ENCODE data around the gene GSTA3. TPM values are rescaled to one million over a fixed set of nuclear protein-coding genes. Genes with fewer than 3 reads are reported as not detected.
A peak's percentile ranks its signal among the peaks of the same experiment; 100 is the strongest.
"Not testable (repeated sequence)": the region's sequence is repeated elsewhere in the genome, so short reads cannot be mapped to it uniquely, and the experiment has no call there.

Gene GSTA3
- polyA plus RNA-seq, 1 experiment = not detected

GRCh38 chr6:52921743-52922142 is 12.2 kb upstream of the GSTA3 start:
- CTCF ChIA-PET = no interaction called here
- no peaks in the 10 kb centered on the region for H3K27me3 ChIP-seq (ENCODE audit: control insufficient read depth, insufficient read depth, low read length)
- POLR2A ChIA-PET = no interaction called here
- TF ChIP-seq, protein P1, sequence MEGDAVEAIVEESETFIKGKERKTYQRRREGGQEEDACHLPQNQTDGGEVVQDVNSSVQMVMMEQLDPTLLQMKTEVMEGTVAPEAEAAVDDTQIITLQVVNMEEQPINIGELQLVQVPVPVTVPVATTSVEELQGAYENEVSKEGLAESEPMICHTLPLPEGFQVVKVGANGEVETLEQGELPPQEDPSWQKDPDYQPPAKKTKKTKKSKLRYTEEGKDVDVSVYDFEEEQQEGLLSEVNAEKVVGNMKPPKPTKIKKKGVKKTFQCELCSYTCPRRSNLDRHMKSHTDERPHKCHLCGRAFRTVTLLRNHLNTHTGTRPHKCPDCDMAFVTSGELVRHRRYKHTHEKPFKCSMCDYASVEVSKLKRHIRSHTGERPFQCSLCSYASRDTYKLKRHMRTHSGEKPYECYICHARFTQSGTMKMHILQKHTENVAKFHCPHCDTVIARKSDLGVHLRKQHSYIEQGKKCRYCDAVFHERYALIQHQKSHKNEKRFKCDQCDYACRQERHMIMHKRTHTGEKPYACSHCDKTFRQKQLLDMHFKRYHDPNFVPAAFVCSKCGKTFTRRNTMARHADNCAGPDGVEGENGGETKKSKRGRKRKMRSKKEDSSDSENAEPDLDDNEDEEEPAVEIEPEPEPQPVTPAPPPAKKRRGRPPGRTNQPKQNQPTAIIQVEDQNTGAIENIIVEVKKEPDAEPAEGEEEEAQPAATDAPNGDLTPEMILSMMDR (IDR thresholded peaks at IDR 0.05; ENCODE audit: low read depth, low read length) = no peak
- no peak overlapping the region for H3K4me3 ChIP-seq (ENCODE audit: low read depth, low read length)
- DNase-seq (ENCODE audit: low read depth, low spot score) = no peak
- no peaks in the 10 kb centered on the region for H3K9me3 ChIP-seq (ENCODE audit: control insufficient read depth, insufficient read depth, low read length)
- no peak overlapping the region for H3K27ac ChIP-seq (ENCODE audit: low read depth, low read length)

- H3K9me3 ChIP-seq (ENCODE audit: control insufficient read depth, insufficient read depth, low read length); H3K4me3 ChIP-seq (ENCODE audit: low read depth, low read length); H3K27me3 ChIP-seq (ENCODE audit: control insufficient read depth, insufficient read depth, low read length); H3K27ac ChIP-seq (ENCODE audit: low read depth, low read length); DNase-seq (ENCODE audit: low read depth, low spot score); POLR2A ChIA-PET: not testable (repeated sequence)
- CTCF ChIA-PET = interaction anchor here (0.5 kb wide), 1 partner anchor 512 kb away, joined by 4 read pairs; no protein-coding TSS in a partner anchor
These were observed 10.0 kb upstream of the GSTA3 start for GRCh38 chr6:52919511-52919910.

GRCh38 chr6:52918771-52919170 is 9.3 kb upstream of the GSTA3 start:
- H3K27me3 ChIP-seq (ENCODE audit: control insufficient read depth, insufficient read depth, low read length); DNase-seq (ENCODE audit: low read depth, low spot score); POLR2A ChIA-PET; H3K4me3 ChIP-seq (ENCODE audit: low read depth, low read length); H3K9me3 ChIP-seq (ENCODE audit: control insufficient read depth, insufficient read depth, low read length); CTCF ChIA-PET: not testable (repeated sequence)
- peak overlapping the region; percentile 31 for H3K27ac ChIP-seq (ENCODE audit: low read depth, low read length)

- DNase-seq (ENCODE audit: low read depth, low spot score) = peak; percentile 83
- CTCF ChIA-PET; H3K9me3 ChIP-seq (ENCODE audit: control insufficient read depth, insufficient read depth, low read length); H3K4me3 ChIP-seq (ENCODE audit: low read depth, low read length); H3K27me3 ChIP-seq (ENCODE audit: control insufficient read depth, insufficient read depth, low read length); POLR2A ChIA-PET: not testable (repeated sequence)
- peak overlapping the region; percentile 39 for H3K27ac ChIP-seq (ENCODE audit: low read depth, low read length)
These were observed 8.7 kb upstream of the GSTA3 start for GRCh38 chr6:52918027-52918686.

DNA sequence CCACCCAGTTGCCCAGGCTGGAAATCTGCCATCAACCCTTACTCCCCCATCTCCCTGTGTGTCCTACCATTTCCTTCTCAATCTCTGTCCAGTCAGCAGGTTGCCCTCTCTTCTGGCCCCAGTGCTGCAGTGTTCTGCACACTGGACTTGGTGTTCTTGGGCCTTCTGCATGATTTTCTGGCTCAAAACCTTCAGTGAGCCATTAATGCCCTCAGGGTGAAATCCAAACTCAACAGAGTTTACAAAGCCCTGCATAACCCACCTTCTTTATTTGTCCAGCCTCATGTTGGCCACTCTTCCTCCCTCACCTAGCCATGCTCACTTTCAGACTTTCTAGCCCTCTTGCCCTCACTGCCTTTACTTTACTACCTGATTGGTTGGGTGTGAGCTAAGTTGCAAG is 5.0 kb upstream of the GSTA3 start:
- CTCF ChIA-PET = no interaction called here
- POLR2A ChIA-PET = no interaction called here
- DNase-seq (ENCODE audit: low read depth, low spot score) = no peak

GRCh38 chr6:52910091-52910490 is 593 bp upstream of the GSTA3 start:
- Histone ChIP-seq H3K27ac (ENCODE audit: low read depth, low read length) (no peak overlapping the region), H3K27me3 (ENCODE audit: control insufficient read depth, insufficient read depth, low read length) (no peaks in the 10 kb centered on the region), H3K4me3 (ENCODE audit: low read depth, low read length) (no peak overlapping the region), H3K9me3 (ENCODE audit: control insufficient read depth, insufficient read depth, low read length) (peaks cover 5% of the 10 kb centered on the region; the same call in 1 of the 2 replicates)
- POLR2A ChIA-PET = no interaction called here
- CTCF ChIA-PET = no interaction called here
- DNase-seq (ENCODE audit: low read depth, low spot score) = no peak
- TF ChIP-seq, protein P1 (IDR thresholded peaks at IDR 0.05; ENCODE audit: low read depth, low read length) = no peak

More for the DNA sequence above, 5.0 kb upstream of the GSTA3 start:
- TF ChIP-seq, protein P1 (IDR thresholded peaks at IDR 0.05; ENCODE audit: low read depth, low read length) = no peak
- Histone ChIP-seq H3K9me3 (ENCODE audit: control insufficient read depth, insufficient read depth, low read length) (peaks cover 5% of the 10 kb centered on the region; the same call in 1 of the 2 replicates), H3K27ac (ENCODE audit: low read depth, low read length) (no peak overlapping the region), H3K27me3 (ENCODE audit: control insufficient read depth, insufficient read depth, low read length) (no peaks in the 10 kb centered on the region), H3K4me3 (ENCODE audit: low read depth, low read length) (no peak overlapping the region)

Measured in AG04450 (cell line).